SJSA1 (cell line): ENCODE data around the gene ARSB. TPM values are rescaled to one million over a fixed set of nuclear protein-coding genes. Genes with fewer than 3 reads are reported as not detected.

ENCODE experiments used
- DNase-seq, 2 experiments: peaks; one replicate each; pipeline ENCODE4 v3.0.0-alpha.2; 2015 to 2020; ENCODE audit warnings: low spot score in 2 of 2, low read depth in 1 of 2
- H3K27ac ChIP-seq: fragments of 250-450 bp; sonication (Bioruptor Pico); 2 replicates; pipeline ENCODE4 v1.5.1; 2020; ENCODE audit warnings: mild to moderate bottlenecking, moderate library complexity
- H3K27me3 ChIP-seq: fragments of 250-450 bp; sonication (Bioruptor Pico); replicated peaks from 2 replicates; pipeline ENCODE4 v1.5.1; 2020; ENCODE audit warnings: mild to moderate bottlenecking, moderate library complexity
- H3K36me3 ChIP-seq: fragments of 250-450 bp; sonication (Bioruptor Pico); 2 replicates; pipeline ENCODE4 v1.5.1; 2020; ENCODE audit warnings: mild to moderate bottlenecking
- H3K4me1 ChIP-seq: fragments of 250-450 bp; sonication (Bioruptor Pico); replicated peaks from 2 replicates; pipeline ENCODE4 v1.6.1; 2021; ENCODE audit warnings: mild to moderate bottlenecking
- H3K4me3 ChIP-seq: fragments of 250-450 bp; sonication (Bioruptor Pico); 2 replicates; pipeline ENCODE4 v1.5.1; 2020; ENCODE audit warnings: mild to moderate bottlenecking
- H3K9me3 ChIP-seq: fragments of 250-450 bp; sonication (Bioruptor Pico); replicated peaks from 2 replicates; pipeline ENCODE4 v1.5.1; 2020; ENCODE audit warnings: mild to moderate bottlenecking
- total RNA-seq: library from RNA; depleted of rRNA; stranded (reverse); fragments of >200 nt; shearing (Covaris generic); gene quantifications from 2 replicates; pipeline ENCODE4 v1.2.3, GENCODE V29; 2014

Gene ARSB
- total RNA-seq, 1 experiment from 2014 or later: 72.9 TPM

GRCh38 chr5:79011219-79011836 lies 26.2 kb upstream of the ARSB start:
- H3K9me3 ChIP-seq: no peaks in the 10 kb centered on the region
- H3K27me3 ChIP-seq: no peaks in the 10 kb centered on the region
- no peaks in the 10 kb centered on the region for H3K36me3 ChIP-seq
- DNase-seq: no peak
- no peak overlapping the region for H3K27ac ChIP-seq
- no peak overlapping the region for H3K4me3 ChIP-seq
- H3K4me1 ChIP-seq: no peaks in the 10 kb centered on the region

- peaks cover 1% of the 10 kb centered on the region for H3K4me1 ChIP-seq
- no peaks in the 10 kb centered on the region for H3K9me3 ChIP-seq
- no peak overlapping the region for H3K27ac ChIP-seq
- no peak for DNase-seq
- H3K27me3 ChIP-seq: no peaks in the 10 kb centered on the region
- H3K36me3 ChIP-seq: no peaks in the 10 kb centered on the region
- no peak overlapping the region for H3K4me3 ChIP-seq
Measured at GRCh38 chr5:79008362-79008761, 23.3 kb upstream of the ARSB start.

- no peak overlapping the region for H3K4me3 ChIP-seq
Measured at GRCh38 chr5:79007872-79008271, 22.8 kb upstream of the ARSB start.

GRCh38 chr5:79005936-79006631 lies 21.0 kb upstream of the ARSB start:
- DNase-seq: no peak
- Histone ChIP-seq H3K4me3 (no peak overlapping the region), H3K9me3 (no peaks in the 10 kb centered on the region), H3K27me3 (no peaks in the 10 kb centered on the region), H3K4me1 (peaks cover 24% of the 10 kb centered on the region), H3K27ac (no peak overlapping the region), H3K36me3 (no peaks in the 10 kb centered on the region)

More at GRCh38 chr5:79007872-79008271, 22.8 kb upstream of the ARSB start:
- no peak overlapping the region for H3K27ac ChIP-seq
- DNase-seq: no peak
- no peaks in the 10 kb centered on the region for H3K36me3 ChIP-seq
- no peaks in the 10 kb centered on the region for H3K27me3 ChIP-seq
- no peaks in the 10 kb centered on the region for H3K9me3 ChIP-seq
- H3K4me1 ChIP-seq: peaks cover 6% of the 10 kb centered on the region

- Histone ChIP-seq H3K36me3 (no peaks in the 10 kb centered on the region), H3K4me1 (peaks cover 30% of the 10 kb centered on the region), H3K4me3 (no peak overlapping the region), H3K9me3 (no peaks in the 10 kb centered on the region), H3K27me3 (no peaks in the 10 kb centered on the region), H3K27ac (no peak overlapping the region)
- DNase-seq: no peak
Measured at GRCh38 chr5:79005151-79005550, 20.0 kb upstream of the ARSB start.

DNA sequence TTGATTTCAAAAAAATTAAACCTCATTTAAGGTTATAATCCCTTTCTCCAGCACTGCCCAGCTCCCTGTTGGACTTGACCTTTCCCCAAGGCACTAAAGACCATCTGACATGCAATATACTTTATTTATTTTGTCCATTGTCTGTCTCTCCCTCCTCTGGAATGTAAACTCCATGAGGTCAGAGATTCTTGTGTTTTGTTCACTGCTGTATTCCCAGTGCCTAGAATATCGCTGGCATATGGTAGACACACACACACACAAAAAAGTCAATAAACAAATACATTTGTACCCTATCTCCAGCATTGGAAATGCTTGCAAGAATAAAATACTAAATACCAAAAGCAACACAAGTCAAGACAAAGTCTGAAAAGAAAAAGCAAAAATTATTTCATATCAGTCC lies 17.3 kb upstream of the ARSB start:
- Histone ChIP-seq H3K4me3 (no peak overlapping the region), H3K27ac (peak overlapping the region; percentile 89), H3K27me3 (no peaks in the 10 kb centered on the region), H3K9me3 (no peaks in the 10 kb centered on the region), H3K4me1 (peaks cover 32% of the 10 kb centered on the region), H3K36me3 (no peaks in the 10 kb centered on the region)
- peak in 1 of 2 experiments; percentile 85 for DNase-seq

- no peak overlapping the region for H3K4me3 ChIP-seq
- no peaks in the 10 kb centered on the region for H3K27me3 ChIP-seq
- no peaks in the 10 kb centered on the region for H3K9me3 ChIP-seq
- H3K36me3 ChIP-seq: no peaks in the 10 kb centered on the region
- peaks cover 32% of the 10 kb centered on the region for H3K4me1 ChIP-seq
- peak overlapping the region; percentile 89 for H3K27ac ChIP-seq
- peak in 1 of 2 experiments; percentile 56 for DNase-seq
Measured at GRCh38 chr5:79001471-79001870, 16.4 kb upstream of the ARSB start.

GRCh38 chr5:78997090-78997489 lies 12.0 kb upstream of the ARSB start:
- Histone ChIP-seq H3K4me1 (peaks cover 18% of the 10 kb centered on the region), H3K4me3 (no peak overlapping the region), H3K27me3 (no peaks in the 10 kb centered on the region)

GRCh38 chr5:78995521-78996007 lies 10.5 kb upstream of the ARSB start:
- no peaks in the 10 kb centered on the region for H3K36me3 ChIP-seq
- no peak overlapping the region for H3K27ac ChIP-seq
- H3K4me3 ChIP-seq: no peak overlapping the region
- H3K9me3 ChIP-seq: no peaks in the 10 kb centered on the region
- H3K27me3 ChIP-seq: no peaks in the 10 kb centered on the region
- H3K4me1 ChIP-seq: 0 out of 2 replicates have a peak, but pooled peaks cover 3% of the 10 kb centered on the region
- no peak for DNase-seq

More at GRCh38 chr5:78997090-78997489, 12.0 kb upstream of the ARSB start:
- DNase-seq: no peak
- Histone ChIP-seq H3K27ac (no peak overlapping the region), H3K9me3 (no peaks in the 10 kb centered on the region), H3K36me3 (no peaks in the 10 kb centered on the region)

DNA sequence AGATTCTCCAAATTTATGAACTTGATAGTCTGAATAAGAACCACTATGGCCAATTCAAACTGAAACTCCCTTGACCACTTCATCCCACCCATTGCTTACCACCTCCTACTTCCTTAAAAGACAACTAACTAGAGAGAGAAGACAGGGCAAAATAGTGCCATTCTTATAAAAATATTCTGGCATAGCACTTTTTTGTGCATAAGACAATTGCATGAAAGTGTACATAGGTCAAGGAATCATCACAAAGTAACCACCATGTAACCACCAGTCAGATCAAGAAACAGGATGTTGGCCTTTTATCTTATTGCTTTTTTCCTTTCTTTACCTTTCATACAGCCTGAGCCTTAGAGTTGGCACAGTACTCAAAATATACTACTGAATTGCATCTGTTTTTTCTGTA lies 8.1 kb upstream of the ARSB start:
- Histone ChIP-seq H3K27ac (no peak overlapping the region), H3K4me1 (no peaks in the 10 kb centered on the region), H3K9me3 (no peaks in the 10 kb centered on the region), H3K27me3 (no peaks in the 10 kb centered on the region), H3K36me3 (no peaks in the 10 kb centered on the region), H3K4me3 (no peak overlapping the region)
- no peak for DNase-seq

GRCh38 chr5:78992146-78992545 lies 7.0 kb upstream of the ARSB start:
- no peaks in the 10 kb centered on the region for H3K27me3 ChIP-seq
- H3K36me3 ChIP-seq: no peaks in the 10 kb centered on the region
- no peak for DNase-seq
- no peak overlapping the region for H3K4me3 ChIP-seq
- H3K4me1 ChIP-seq: no peaks in the 10 kb centered on the region
- no peak overlapping the region for H3K27ac ChIP-seq
- H3K9me3 ChIP-seq: no peaks in the 10 kb centered on the region

GRCh38 chr5:78989080-78989479 lies 4.0 kb upstream of the ARSB start:
- Histone ChIP-seq H3K27ac (no peak overlapping the region), H3K36me3 (peaks cover 7% of the 10 kb centered on the region), H3K4me1 (peaks cover 11% of the 10 kb centered on the region), H3K9me3 (peaks cover 3% of the 10 kb centered on the region; the same call in 1 of the 2 replicates), H3K27me3 (no peaks in the 10 kb centered on the region), H3K4me3 (no peak overlapping the region)
- DNase-seq: no peak

DNA sequence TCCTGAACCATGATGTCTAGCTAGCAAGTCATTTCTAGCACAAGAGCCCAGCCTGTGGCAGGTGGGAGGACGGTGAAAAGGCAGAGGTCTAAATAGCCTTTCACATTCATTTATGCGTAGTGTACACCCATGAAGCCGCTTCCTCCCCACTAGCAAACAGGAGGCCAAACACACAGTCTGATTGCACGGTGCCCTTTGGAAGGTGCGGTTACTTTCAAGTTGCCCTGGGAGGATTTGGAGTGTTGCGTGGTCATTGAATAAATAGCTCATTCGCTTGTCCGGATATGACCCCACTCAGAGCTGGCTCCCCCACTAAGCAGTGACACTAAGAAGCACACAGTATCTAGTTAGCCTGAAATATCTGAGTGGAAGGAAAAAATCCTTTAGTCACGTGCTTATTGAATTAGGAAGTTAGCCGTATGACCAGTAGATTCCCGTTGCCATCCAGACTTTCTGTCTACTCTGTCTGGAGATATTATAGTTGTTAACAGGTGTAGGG lies 664 bp upstream of the ARSB start:
- H3K36me3 ChIP-seq: peaks cover 11% of the 10 kb centered on the region
- DNase-seq: peak; percentile 73
- H3K4me1 ChIP-seq: peaks cover 35% of the 10 kb centered on the region
- peak overlapping the region; percentile 97 for H3K4me3 ChIP-seq
- no peaks in the 10 kb centered on the region for H3K27me3 ChIP-seq
- peak overlapping the region; percentile 93 for H3K27ac ChIP-seq
- peaks cover 3% of the 10 kb centered on the region; the same call in 1 of the 2 replicates for H3K9me3 ChIP-seq

- DNase-seq: peak; percentile 89
- Histone ChIP-seq H3K27me3 (no peaks in the 10 kb centered on the region), H3K4me3 (peak overlapping the region; percentile 97), H3K27ac (peak overlapping the region; percentile 93), H3K9me3 (peaks cover 3% of the 10 kb centered on the region; the same call in 1 of the 2 replicates), H3K4me1 (peaks cover 43% of the 10 kb centered on the region), H3K36me3 (peaks cover 11% of the 10 kb centered on the region)
Measured at GRCh38 chr5:78984439-78985115, 533 bp downstream of the ARSB start.
